CD4-positive, alpha-beta T cell treated with Interleukin-1 beta for 1 hour (primary cell): ENCODE results near the gene ARL3.
"Not testable (repeated sequence)": the region's sequence is repeated elsewhere in the genome, so short reads cannot be mapped to it uniquely, and the experiment has no call there.

Experiments
- DNase-seq, 2 donors: peaks; one replicate each; pipeline ENCODE4 v3.0.0-alpha.2; 2020 to 2022

The ARL3 gene, protein sequence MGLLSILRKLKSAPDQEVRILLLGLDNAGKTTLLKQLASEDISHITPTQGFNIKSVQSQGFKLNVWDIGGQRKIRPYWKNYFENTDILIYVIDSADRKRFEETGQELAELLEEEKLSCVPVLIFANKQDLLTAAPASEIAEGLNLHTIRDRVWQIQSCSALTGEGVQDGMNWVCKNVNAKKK

DNA sequence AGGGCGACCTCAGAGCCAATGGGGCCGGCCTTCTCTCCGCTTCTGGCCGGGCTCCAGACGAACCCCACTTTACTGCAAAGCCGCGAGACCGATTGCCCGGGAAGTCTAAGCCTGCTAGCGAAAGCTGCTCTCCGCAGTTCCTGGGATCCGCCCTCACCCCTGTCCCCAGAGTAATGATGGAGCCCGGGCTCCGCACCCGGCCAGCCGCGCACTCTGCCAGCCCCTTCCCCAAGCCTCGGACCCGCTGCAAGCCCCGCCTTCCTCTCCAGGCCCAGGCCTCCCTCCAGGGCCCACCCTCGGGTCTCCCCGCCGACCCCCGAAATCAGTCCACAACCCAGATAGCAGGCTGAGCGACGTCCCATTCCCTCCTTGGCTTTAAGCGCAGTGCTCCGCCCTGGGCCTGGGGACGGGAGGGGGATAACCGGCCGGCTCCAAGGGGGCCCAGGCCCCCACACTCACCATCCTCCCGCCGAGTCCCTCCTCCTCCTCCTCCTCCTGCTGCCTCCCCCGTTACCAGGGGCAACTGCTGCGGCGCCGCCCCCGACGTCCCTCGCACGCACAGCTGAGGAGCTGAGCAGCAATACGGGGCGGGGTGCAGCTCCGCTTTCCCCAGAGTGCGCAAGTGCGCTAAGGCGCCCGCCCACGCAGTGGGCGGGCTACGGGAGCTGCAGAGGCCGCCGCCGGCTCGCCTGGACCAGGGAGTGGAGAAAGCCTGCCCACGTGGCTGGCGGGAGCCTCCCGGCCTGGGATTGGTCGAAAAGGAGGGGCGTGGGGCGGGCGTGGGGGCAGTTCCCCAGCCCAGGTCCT lies at the start of gene ARL3:
ARL3 (minus strand) TSS at position 584 of the 807 bp plus-strand sequence; CDS start at position 462, 122 bp downstream.
- peak; percentile 95 to 96 for DNase-seq

DNA sequence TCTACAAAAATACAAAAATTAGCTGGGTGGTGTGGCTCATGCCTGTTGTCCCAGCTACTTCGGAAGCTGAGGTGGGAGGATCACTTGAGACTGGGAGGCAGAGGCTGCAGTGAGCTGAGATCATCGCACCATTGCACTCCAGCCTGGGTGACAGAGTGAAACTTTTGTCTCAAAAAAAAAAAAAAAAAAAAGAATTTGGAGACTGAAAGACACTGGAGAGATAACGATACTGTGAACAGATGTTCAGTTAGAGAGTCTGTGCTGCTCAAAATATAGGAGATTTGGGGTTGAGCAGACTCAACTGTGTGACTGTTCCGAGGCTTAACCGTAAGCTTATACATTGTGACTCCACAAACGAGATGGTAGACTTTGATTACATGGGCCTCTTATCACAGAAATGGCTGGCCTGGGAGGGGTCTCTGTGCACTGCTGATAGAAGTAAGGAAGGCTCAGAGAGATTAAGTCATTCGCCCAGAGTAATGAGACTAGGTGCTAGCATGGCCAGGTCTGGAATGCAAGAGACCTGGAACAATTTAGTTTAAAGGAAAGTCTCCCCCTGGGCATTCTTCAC lies 48.9 kb upstream of the ARL3 start:
- DNase-seq, result no peak

GRCh38 chr10:102762401-102763015 lies 48.3 kb upstream of the ARL3 start:
- no peak for DNase-seq

DNA sequence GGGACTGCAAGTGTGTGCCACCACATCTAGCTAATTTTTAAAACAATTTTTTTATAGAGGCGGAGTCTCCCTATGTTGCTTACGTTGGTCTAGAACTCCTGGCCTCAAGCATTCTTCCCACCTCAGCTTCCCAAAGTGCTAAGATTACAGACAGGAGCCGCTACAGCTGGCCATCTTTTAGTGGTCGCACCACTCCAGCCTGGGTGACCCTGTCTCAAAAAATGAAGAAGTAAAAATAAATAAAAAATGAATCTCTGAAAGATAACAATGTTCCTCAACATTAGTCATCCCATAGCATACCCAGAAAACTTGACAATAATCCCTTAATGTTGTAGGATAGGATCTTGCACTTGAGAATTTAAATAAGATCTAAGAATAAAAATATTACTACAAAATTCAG lies 47.8 kb upstream of the ARL3 start:
- no peak for DNase-seq

DNA sequence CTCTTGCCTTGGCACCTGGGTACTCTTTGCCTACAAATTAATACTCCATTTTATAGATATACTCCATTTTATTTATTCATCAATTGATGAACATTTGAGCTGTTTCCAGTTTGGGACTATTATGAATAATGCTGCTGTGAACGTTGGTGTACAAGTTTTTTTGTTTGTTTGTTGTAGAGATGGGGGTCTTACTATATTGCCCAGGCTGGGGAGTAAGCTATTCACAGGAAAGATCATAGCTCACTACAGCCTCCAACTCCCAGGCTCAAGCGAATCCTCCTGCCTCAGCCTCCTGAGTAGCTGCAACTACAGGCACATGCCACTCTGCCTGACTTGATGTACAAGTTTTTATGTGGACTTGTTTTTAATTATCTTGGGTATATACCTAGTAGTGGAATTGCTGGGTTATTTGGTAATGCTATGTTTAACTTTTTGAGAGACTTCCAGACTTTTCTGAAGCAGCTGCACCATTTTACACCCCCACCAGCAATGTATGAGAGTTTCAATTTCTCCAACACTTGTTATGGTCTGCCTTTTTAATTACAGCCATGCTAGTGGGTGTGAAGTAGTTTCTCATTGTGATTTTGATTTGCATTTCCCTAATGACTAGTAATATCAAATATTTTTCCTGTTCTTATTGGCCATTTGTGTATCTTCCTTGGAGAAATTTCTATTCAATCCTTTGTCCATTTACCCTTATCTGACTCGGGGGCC lies 45.5 kb upstream of the ARL3 start:
- DNase-seq, result no peak

DNA sequence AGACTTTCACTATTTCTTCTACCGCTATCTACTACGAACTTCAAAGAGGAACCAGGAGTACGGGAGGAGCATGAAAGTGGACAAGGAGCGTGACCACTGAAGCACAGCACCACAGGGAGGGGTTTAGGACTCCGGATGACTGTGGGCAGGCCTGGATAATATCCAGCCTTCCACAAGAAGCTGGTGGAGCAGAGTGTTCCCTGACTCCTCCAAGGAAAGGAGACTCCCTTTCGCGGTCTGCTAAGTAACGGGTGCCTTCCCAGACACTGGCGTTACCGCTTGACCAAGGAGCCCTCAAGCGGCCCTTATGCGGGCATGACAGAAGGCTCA lies 44.7 kb upstream of the ARL3 start:
- DNase-seq, result not testable (repeated sequence)

DNA sequence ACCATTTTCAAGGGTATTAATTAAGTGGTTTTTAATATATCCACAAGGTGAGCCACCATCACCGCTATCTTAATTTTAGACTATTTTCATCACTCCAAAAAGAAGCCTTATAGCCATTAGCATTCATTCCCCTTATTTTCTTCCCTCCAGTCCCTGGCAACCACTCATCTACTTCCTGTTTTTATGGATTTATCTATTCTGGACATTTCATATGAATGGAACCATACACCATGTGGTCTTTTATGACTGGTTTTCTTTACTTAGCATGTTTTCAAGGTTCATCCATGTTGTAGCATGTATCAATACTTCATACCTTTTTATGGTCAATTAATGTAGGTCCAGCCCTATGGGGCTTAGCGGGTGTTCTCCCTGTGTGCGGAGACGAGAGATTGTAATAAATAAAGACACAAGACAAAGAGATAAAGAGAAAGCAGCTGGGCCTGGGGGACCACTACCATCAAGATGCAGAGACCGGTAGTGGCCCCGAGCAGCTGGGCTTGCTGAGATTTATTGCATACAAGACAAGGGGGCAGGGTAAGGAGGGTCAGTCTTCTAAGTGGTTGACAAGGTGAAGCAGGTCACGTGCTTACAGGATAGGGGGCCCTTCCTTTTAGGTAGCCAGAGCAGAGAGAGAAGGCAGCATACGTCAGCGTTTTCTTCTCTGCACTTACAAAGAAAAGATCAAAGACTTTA lies 44.2 kb upstream of the ARL3 start:
- DNase-seq, result no peak

DNA sequence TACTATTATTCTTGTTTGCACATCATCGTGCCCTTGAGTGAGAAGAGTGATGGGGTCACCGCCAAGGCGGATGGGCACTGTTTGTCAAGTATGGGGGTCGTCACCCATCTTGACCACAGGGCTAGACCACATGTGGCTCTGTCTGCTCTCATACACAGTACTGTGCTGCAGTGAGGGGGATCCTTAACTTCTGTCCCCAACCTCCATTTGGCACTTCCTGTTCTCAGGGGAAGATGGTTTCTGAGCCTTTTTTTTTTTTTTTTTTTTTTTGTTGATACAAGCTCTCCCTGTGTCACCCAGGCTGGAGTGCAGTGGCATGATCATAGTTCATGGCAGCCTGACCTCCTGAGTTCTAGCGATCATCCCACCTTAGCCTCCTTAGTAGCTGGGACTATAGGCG lies 43.1 kb upstream of the ARL3 start:
- DNase-seq, result no peak

GRCh38 chr10:102753718-102754117 lies 39.5 kb upstream of the ARL3 start:
- no peak for DNase-seq

GRCh38 chr10:102752934-102753664 lies 38.9 kb upstream of the ARL3 start:
- DNase-seq, result peak; percentile 17 to 24

- no peak for DNase-seq
These were observed 38.2 kb upstream of the ARL3 start for GRCh38 chr10:102752266-102752930.

DNA sequence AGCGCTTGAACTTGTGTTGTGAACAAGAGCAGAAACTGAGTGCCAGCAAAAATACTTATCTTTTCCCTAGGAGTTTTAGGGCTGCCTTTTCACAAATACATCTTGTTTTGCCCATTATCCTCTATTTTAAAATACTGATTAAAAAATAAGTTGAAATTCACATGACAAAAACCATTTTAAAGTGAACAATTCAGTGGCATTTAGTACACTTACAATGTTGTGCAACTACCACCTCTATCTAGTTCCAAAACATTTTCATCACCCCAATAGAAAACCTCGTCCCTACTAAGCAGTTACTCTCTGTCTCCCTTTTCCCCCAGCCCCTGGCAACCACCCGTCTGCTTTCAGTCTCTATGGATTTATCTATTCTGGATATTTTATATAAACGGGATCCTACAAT lies 31.0 kb upstream of the ARL3 start:
- no peak for DNase-seq

- DNase-seq, result no peak
These were observed 30.3 kb upstream of the ARL3 start for GRCh38 chr10:102744374-102745051.

- peak; percentile 97 to 98 for DNase-seq
These were observed 29.6 kb upstream of the ARL3 start, which contains the start of gene WBP1L for GRCh38 chr10:102743588-102744373. WBP1L (plus strand) TSS chr10:102743948; CDS start chr10:102744054, 106 bp downstream.

DNA sequence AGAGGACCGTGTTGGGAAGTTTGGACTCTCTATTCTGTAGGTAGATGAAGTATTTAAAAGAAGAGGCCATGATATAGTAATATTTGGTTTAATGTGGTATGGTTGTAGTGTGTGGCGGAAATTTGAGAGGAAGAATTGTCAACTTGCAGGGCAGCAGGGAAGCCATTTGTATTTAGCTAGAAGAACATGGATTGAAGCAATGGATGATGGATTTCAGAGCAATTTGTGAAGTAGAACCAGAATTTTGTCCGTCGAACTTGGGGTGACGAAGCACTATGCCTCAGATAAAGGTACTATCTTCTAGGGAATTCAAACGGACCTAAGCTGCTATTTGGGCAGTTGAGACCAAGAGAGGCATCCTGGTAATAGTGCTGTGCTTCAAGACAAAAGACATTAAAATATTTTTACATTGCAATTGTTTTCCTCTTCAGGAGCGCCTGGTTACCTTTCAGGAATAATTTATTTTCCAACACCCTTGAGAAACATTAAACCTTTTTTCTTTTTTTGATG lies 28.9 kb upstream of the ARL3 start:
- no peak for DNase-seq

DNA sequence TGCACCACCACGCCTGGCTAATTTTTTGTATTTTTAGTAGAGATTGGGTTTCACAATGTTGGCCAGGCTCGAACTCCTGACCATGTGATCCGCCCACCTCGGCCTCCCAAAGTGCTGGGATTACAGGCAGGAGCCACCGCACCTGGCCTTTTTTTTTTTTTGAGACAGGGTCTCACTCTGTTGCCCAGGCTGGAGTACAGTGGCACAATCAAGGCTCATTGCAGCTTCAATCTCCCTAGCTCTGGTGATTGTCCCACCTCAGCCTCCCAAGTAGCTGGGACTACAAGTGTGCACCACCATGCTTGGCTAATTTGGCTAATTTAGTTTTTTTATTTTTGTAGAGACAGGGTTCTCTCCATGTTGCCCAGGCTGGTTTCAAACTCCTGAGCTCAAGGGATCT lies 28.1 kb upstream of the ARL3 start:
- not testable (repeated sequence) for DNase-seq

GRCh38 chr10:102741726-102742237 lies 27.6 kb upstream of the ARL3 start:
- DNase-seq, result no peak

DNA sequence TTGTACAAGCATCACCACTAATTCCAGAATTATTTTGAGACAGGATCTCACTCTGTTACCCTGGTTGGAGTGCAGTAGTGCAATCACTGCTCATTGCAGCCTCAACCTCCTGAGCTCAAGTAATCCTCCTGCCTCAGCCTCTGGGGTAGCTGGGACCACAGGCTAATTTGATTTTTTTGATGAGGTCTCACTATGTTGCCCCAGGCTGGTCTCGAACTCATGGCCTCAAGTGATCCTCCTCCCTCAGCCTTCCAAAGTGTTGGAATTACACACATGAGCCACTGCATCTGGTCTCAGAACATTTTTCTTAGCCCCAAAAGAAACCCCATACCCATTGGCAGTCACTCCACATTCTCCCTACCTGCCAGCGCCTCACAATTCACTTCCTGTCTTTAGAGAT lies 26.0 kb upstream of the ARL3 start:
- DNase-seq, result no peak

DNA sequence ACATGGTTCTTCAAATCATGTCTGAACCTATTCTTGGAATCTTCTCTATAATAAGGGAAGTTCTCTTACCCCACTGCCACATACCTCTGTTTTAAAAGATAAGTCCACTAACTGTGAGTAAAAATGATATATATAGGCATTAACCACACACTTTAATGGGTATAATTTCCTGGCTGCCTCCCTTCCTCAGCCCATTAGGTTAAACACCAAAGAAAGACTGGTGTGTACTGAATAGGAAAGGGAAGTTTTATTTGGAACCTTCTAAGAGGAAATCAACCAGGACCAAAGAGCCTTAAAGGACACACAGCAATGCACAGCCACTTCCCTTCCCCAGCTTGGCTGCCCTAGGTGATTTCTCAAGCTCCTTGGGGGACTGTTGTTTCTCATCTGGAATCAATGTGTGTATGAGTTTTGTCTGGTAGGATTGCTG lies 24.5 kb upstream of the ARL3 start:
- DNase-seq, result no peak
